ENCODE data around the gene SERTAD2.

The SERTAD2 gene, protein sequence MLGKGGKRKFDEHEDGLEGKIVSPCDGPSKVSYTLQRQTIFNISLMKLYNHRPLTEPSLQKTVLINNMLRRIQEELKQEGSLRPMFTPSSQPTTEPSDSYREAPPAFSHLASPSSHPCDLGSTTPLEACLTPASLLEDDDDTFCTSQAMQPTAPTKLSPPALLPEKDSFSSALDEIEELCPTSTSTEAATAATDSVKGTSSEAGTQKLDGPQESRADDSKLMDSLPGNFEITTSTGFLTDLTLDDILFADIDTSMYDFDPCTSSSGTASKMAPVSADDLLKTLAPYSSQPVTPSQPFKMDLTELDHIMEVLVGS

DNA sequence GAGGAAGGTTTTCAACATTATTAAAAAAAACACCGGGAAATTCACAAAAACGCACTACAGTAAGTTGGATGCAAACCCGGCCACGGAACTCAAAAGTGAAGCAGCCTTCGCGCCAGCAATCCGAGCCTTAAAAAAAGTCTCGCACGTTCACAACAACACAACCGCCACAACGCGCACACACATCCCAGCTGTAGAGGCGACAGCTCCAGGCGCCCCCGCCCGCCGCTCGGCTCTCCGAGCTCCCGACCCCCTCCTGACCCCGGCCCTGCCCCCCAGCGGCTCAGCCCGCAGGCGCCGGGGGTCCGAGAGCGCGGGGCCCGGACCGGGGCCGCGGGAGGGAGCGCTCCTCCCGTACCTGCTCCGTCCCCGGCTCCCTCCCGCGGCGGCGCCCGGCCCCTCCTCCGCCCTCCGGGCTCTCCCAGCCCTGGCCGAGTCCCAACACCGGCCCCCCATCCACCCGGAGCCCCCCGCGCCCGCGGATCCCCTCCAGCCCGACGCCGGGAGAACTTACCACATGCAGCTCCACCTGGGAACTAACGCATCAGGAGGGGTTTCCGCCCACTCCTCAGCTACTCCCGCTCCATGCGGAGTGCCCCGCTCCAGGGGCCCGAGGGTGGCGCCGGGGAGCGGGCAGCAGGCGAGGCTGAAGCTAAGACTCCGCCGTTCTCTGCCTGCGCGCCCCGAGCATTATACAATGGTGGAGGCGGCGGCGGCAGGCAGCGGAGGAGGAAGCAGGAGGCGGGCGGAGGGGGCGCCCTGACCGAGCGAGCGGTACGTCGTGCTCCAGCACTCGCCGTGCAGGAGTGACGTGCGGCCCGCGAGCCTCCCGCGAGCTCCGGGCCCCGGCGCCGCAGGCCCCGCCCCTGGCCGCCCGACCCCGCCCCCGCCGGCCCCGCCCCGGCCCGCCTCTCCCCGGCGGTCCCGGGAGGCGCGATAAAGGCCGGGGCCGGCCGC, at the start of gene SERTAD2:
SERTAD2 (minus strand) TSS at position 805 of the 954 bp plus-strand sequence. CDS start 17,042 bp downstream, outside the sequence.
- peak; percentile 88 for DNase-seq (ENCODE audit: low read depth)

DNA sequence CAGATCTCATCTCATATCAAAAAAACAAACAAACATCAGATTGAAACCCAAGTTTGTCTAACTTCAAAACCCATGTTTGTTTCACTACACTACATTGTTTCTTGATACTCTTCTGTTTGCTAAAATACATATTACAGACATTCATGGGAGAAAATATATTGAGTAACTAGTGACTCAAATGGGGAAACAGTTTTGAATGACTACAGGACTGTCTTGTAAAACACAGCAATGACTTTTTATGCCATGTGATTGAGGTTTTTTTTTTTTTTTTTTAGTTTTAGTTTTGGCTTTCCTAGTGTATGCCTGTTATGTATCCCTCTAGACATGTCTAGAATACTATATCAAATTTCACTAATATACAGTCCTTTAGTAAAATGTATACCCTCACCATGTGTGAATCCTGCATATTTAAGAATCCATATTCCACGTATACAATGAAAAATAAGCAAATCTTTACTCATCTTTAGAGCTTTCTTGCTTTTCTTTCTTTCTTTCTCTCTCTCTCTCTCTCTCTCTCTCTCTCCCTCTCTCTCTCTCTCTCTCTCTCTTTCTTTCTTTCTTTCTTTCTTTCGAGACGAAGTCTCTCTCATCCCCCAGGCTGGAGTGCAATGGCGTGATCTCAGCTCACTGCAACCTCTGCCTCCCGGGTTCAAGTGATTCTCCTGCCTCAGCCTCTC, 46.6 kb upstream of the SERTAD2 start:
- DNase-seq (ENCODE audit: low read depth): peak; percentile 36

- DNase-seq (ENCODE audit: low read depth): peak; percentile 10
Measured at GRCh38 chr2:64699712-64700111, 46.0 kb upstream of the SERTAD2 start.

GRCh38 chr2:64698668-64699444, 45.1 kb upstream of the SERTAD2 start:
- DNase-seq (ENCODE audit: low read depth): peak; percentile 96

DNA sequence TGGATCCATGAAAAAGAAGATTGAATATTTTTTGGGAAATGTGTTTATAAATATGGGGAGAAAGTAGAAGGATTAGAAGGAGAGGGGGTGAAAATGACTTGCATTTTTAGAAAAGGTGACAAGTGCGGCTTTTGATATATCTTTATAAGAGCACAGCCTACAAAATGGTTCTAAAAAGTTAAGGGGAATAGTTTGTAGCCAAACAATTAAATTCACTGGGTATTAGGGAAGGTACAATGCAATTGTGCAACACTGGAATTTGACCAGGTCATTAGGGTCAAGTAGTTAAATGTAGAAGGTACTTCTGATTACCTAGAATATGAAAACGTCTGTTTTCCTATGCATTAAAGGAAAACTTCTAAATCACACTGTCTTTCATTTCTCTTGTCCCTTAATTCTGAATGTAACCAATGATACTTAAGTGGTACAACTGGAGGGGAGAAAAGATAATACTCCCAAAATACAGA, 44.5 kb upstream of the SERTAD2 start:
- DNase-seq (ENCODE audit: low read depth): no peak

GRCh38 chr2:64697297-64698176, 43.8 kb upstream of the SERTAD2 start:
- no peak for DNase-seq (ENCODE audit: low read depth)

GRCh38 chr2:64696636-64697035, 42.9 kb upstream of the SERTAD2 start:
- no peak for DNase-seq (ENCODE audit: low read depth)

- DNase-seq (ENCODE audit: low read depth): peak; percentile 12
Measured at GRCh38 chr2:64695721-64696261, 42.1 kb upstream of the SERTAD2 start.

DNA sequence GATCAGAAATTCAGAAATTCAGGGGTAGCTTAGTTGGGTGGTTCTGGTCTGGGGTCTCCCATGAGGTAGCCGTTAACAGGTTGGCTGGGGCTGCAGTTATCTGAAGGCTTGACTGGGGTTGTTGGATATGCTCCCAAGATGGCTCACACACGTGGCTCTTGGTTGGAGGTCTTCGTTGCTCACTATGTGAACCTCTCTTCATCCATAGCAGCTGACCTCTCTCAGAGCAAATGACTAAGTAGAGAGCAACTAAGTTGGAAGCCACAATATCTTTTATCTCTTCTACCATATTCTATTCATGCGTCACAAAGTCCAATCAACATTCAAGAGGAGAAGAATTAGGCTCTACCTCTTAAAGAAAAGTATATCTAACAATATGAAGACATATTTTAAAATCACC, 38.7 kb upstream of the SERTAD2 start:
- peak; percentile 80 for DNase-seq (ENCODE audit: low read depth)

DNA sequence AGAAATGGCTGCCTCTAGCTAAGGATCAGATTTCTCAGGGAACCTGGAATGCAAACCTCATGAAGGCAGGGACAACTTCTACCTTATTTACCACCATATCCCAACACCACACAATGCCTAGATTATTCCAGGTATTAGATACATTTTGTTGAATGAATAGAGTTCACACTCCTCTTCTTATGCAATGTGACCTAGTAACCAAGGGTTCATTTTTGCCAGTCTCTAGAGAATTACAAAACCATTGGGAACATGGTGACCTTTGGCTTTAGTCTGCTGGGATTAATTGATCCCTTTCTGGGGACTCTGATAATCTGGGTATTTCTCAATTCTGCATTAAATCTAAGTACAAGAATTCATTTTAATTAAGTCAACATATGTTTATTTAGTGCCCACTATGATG, 35.2 kb upstream of the SERTAD2 start:
- no peak for DNase-seq (ENCODE audit: low read depth)

DNA sequence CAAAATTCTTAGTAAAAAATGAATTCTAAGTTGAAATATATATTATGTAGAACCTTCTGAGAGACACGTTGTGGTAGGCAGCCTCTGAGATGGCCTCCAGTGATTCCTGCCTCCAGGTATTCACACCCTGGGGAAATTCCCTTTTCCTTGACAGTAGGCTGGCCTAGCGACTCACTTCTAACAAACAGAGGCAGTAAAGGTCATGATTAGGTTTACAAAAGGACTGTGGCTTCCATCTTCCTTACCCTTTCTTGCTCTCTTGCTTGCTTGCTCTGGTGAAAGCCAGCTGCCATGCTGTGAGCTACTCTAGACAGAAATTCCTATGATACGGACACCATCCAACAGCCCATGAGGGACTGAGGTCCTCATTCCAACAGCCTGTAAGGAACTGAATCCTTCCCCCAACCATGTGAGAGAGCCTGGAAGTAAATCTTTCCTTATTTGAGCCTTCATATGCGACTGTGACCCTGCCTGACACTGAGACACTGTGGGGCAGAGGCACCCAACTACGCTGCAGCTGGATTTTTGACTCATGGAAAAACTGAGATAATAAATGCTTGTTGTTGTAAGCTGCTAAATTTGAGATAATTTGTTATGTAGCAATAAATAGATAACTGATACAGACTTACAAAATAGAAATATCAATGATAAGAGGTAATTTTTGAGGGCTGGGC, 32.7 kb upstream of the SERTAD2 start:
- DNase-seq (ENCODE audit: low read depth): peak; percentile 38

- no peak for DNase-seq (ENCODE audit: low read depth)
Measured at GRCh38 chr2:64685430-64685829, 31.7 kb upstream of the SERTAD2 start.

- no peak for DNase-seq (ENCODE audit: low read depth)
Measured at GRCh38 chr2:64683771-64684510, 30.2 kb upstream of the SERTAD2 start.

GRCh38 chr2:64681479-64681967, 27.8 kb upstream of the SERTAD2 start:
- DNase-seq (ENCODE audit: low read depth): no peak

GRCh38 chr2:64679673-64680425, 26.1 kb upstream of the SERTAD2 start:
- DNase-seq (ENCODE audit: low read depth): no peak

DNA sequence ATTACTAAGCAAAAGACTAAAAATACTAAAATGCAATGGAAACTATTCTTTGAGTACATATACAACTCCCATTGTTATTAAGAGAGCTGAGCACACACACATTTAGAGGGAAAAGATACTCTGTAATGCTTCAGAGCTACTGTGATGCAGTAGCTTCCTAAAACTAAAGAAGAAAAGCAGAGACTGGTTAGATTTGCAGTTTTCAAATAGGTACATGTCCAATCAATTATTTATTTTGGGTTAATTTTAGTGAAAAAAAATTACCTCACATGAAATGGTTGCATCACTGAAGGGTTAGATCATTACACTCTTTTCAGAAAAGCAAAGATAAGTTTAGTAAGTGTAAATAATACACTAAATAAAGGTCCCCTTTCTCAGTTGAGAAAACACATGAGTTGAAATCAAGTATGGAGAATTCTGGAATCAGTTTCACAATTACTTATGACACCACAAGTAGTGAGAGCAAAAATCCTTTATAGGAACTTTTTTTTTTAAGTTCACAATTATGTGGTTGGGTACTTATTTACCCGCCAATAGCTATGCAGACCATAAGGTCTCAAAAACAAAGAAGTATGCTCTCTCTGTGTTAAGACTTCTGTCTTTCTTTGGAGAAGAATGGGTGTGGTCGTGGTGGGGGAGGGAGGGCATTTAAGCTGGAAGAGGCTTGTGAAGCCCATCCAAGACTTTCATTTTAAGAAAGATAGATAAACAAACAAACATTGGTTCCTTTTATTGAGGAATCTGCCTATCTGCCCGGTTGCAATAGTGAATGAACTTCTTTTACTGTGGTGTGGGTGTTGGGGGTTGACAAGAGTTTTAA, 25.3 kb upstream of the SERTAD2 start:
- no peak for DNase-seq (ENCODE audit: low read depth)

DNA sequence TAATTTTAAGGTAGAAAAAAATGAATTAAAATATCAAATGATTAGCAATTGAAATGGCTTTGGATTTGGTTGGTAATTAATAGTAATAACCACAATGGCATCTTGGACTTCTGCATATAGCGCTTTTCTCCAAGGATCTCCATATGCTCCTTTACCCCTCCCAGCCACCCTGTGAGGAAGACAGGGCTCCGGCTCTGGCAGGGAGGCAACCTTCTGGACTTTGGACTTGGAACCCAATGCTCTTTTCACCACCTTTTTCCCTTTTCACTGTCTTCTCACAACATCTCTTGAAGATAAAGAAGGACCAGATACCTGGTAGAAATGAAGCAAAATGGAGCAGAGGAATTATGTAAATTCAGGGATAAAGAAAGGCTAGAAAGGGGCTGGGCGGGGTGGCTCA, 23.8 kb upstream of the SERTAD2 start:
- no peak for DNase-seq (ENCODE audit: low read depth)
